ENCODE measurements around the gene NT5C2.

- TF ChIP-seq POLR2A (IDR thresholded peaks at IDR 0.05) (no peak), CTCF (IDR thresholded peaks at IDR 0.05) (no peak)
These were observed 15.9 kb downstream of the NT5C2 start for GRCh38 chr10:103177123-103177522.

Data from lower leg skin (tissue), 3 donors.